Lower leg skin (tissue), 3 donors: ENCODE measurements around the gene MYOG.

Source experiments
- POLR2A ChIP-seq, 2 donors: fragments of 450-650 bp; IDR thresholded peaks; one replicate each; pipeline ENCODE4 v1.6.1; 2016 to 2017; ENCODE audit warnings: antibody characterized with exemption in 2 of 2, mild to moderate bottlenecking in 1 of 2, moderate library complexity in 1 of 2
- TF ChIP-seq, protein P1 (sequence below), 3 donors: fragments of 450-650 bp; IDR thresholded peaks; one replicate each; pipeline ENCODE4 v1.5.1; 2016; ENCODE audit warnings: antibody characterized with exemption in 3 of 3, mild to moderate bottlenecking in 3 of 3, moderate library complexity in 2 of 3

GRCh38 chr1:203129501-203130231 lies 43.9 kb upstream of the MYOG start:
- TF ChIP-seq, protein P1, sequence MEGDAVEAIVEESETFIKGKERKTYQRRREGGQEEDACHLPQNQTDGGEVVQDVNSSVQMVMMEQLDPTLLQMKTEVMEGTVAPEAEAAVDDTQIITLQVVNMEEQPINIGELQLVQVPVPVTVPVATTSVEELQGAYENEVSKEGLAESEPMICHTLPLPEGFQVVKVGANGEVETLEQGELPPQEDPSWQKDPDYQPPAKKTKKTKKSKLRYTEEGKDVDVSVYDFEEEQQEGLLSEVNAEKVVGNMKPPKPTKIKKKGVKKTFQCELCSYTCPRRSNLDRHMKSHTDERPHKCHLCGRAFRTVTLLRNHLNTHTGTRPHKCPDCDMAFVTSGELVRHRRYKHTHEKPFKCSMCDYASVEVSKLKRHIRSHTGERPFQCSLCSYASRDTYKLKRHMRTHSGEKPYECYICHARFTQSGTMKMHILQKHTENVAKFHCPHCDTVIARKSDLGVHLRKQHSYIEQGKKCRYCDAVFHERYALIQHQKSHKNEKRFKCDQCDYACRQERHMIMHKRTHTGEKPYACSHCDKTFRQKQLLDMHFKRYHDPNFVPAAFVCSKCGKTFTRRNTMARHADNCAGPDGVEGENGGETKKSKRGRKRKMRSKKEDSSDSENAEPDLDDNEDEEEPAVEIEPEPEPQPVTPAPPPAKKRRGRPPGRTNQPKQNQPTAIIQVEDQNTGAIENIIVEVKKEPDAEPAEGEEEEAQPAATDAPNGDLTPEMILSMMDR (IDR thresholded peaks at IDR 0.05), result no peak
- TF ChIP-seq POLR2A (IDR thresholded peaks at IDR 0.05), result no peak
